Body of pancreas (tissue), 4 donors: ENCODE data around the gene PRPSAP1. TPM values are rescaled to one million over a fixed set of nuclear protein-coding genes. Genes with fewer than 3 reads are reported as not detected.
A peak's percentile ranks its signal among the peaks of the same experiment; 100 is the strongest.

ENCODE experiments used
- ATAC-seq: fragments of 150-250 bp; one replicate; pipeline ENCODE4 v1.9.1; 2016
- DNase-seq, 4 donors: peaks; one replicate each; pipeline ENCODE4 v3.0.0-alpha.2; 2019
- H3K27ac ChIP-seq, 4 donors: fragments of 200-600 bp; sonication (generic); 1 replicate in 3 of 4; 2 replicates in 1 of 4; pipeline versions ENCODE4 v1.5.1 to v1.6.1; 2016 to 2019; ENCODE audit warnings: mild to moderate bottlenecking in 1 of 4, mixed read lengths in 1 of 4, moderate library complexity in 1 of 4
- H3K27me3 ChIP-seq, 2 donors: fragments of 200-600 bp; sonication (generic); one replicate each; pipeline ENCODE4 v1.6.0; 2016; ENCODE audit warnings: mild to moderate bottlenecking in 1 of 2
- H3K36me3 ChIP-seq, 2 donors: fragments of 200-600 bp; sonication (generic); replicated peaks in 1 of 2; 2 replicates each; pipeline ENCODE4 v1.5.1; 2016; ENCODE audit warnings: low read depth in 2 of 2; ENCODE audit not compliant: insufficient read depth in 1 of 2
- H3K4me1 ChIP-seq: fragments of 200-600 bp; sonication (generic); one replicate; pipeline ENCODE4 v1.6.0; 2016
- H3K4me3 ChIP-seq, 2 donors: fragments of 200-600 bp; sonication (generic); 1 replicate in 1 of 2; 2 replicates in 1 of 2; pipeline ENCODE4 v1.5.1; 2016 to 2019
- H3K9me3 ChIP-seq, 3 donors: fragments of 200-600 bp; sonication (generic); 1 replicate in 2 of 3; 2 replicates in 1 of 3; pipeline ENCODE4 v1.5.1; 2016
- CTCF ChIP-seq, 7 experiments: fragments of 450-650 bp in 4 of 7; fragments of 200-600 bp in 3 of 7; sonication (generic) in 3 of 7; IDR thresholded peaks; one replicate each; pipeline ENCODE4 v1.5.1; 2016 to 2019; ENCODE audit warnings: antibody characterized with exemption in 7 of 7
- POLR2A ChIP-seq, 3 donors: fragments of 450-650 bp; IDR thresholded peaks; one replicate each; pipeline ENCODE4 v1.6.1; 2016; ENCODE audit warnings: antibody characterized with exemption in 3 of 3, mild to moderate bottlenecking in 2 of 3
- WGBS, 2 donors: methylation state at CpG; one replicate each; pipeline ENCODE4 v1.1.5; 2017; 5-methylcytosine and 5-hydroxymethylcytosine counted together
- intact Hi-C: fragments of 100-400 bp; cut with DNase I; formaldehyde crosslinking; loops from one replicate; pipeline ENCODE4 v1.15.1; 2023
- total RNA-seq, 2 donors: library from RNA; depleted of rRNA; stranded (reverse); fragments of >200 nt; gene quantifications; one replicate each; pipeline ENCODE4 v1.1.0, GENCODE V29; 2016

Gene PRPSAP1
- total RNA-seq, 2 donors from 2014 or later: 34.8 to 55.7 TPM

- DNase-seq (peak in 1 of 4 donors; percentile 20), ATAC-seq (peak; percentile 45)
- H3K9me3 ChIP-seq: no peaks in the 10 kb centered on the region
- no peaks in the 10 kb centered on the region for H3K27me3 ChIP-seq
- TF ChIP-seq POLR2A (IDR thresholded peaks at IDR 0.05) (no peak), CTCF (IDR thresholded peaks at IDR 0.05) (no peak)
- WGBS, 2 donors: 68 to 85% methylated on average over 14 of the region's 14 CpGs
- no peak overlapping the region for H3K4me3 ChIP-seq
- H3K36me3 ChIP-seq: peaks cover 0 to 7% of the 10 kb centered on the region in 2 donors
- intact Hi-C loops: no loop called here
- H3K4me1 ChIP-seq: no peaks in the 10 kb centered on the region
- H3K27ac ChIP-seq: peak overlapping the region in 1 of 4 donors; percentile 32
These were observed 8.2 kb downstream of the PRPSAP1 start for GRCh38 chr17:76345377-76345974.

GRCh38 chr17:76343106-76343505, 10.6 kb downstream of the PRPSAP1 start:
- ATAC-seq (no peak), DNase-seq (no peak)
- 85 to 92% methylated on average over 7 of the region's 7 CpGs for WGBS, 2 donors
- H3K36me3 ChIP-seq: peaks cover 0 to 7% of the 10 kb centered on the region in 2 donors
- intact Hi-C loops: no loop called here
- no peaks in the 10 kb centered on the region for H3K27me3 ChIP-seq
- H3K4me1 ChIP-seq: no peaks in the 10 kb centered on the region
- no peak overlapping the region for H3K27ac ChIP-seq
- H3K4me3 ChIP-seq: no peak overlapping the region
- TF ChIP-seq POLR2A (IDR thresholded peaks at IDR 0.05): no peak
- TF ChIP-seq CTCF (IDR thresholded peaks at IDR 0.05): no peak
- no peaks in the 10 kb centered on the region for H3K9me3 ChIP-seq

GRCh38 chr17:76341301-76341700, 12.4 kb downstream of the PRPSAP1 start:
- H3K27ac ChIP-seq: no peak overlapping the region
- H3K27me3 ChIP-seq: no peaks in the 10 kb centered on the region
- ATAC-seq (no peak), DNase-seq (no peak)
- intact Hi-C loops: no loop called here
- no peaks in the 10 kb centered on the region for H3K9me3 ChIP-seq
- TF ChIP-seq POLR2A (IDR thresholded peaks at IDR 0.05): no peak
- TF ChIP-seq CTCF (IDR thresholded peaks at IDR 0.05): no peak
- no peak overlapping the region for H3K4me3 ChIP-seq
- WGBS, 2 donors: 87 to 90% methylated on average over 6 of the region's 6 CpGs
- H3K4me1 ChIP-seq: no peaks in the 10 kb centered on the region
- peaks cover 0 to 4% of the 10 kb centered on the region in 2 donors for H3K36me3 ChIP-seq

- no peak overlapping the region for H3K4me3 ChIP-seq
- H3K4me1 ChIP-seq: peaks cover 3% of the 10 kb centered on the region
- ATAC-seq (no peak), DNase-seq (no peak)
- H3K36me3 ChIP-seq: no peaks in the 10 kb centered on the region
- no peaks in the 10 kb centered on the region for H3K9me3 ChIP-seq
- intact Hi-C loops: no loop called here
- no peaks in the 10 kb centered on the region for H3K27me3 ChIP-seq
- WGBS, 2 donors: 91 to 97% methylated on average over 6 of the region's 6 CpGs
- TF ChIP-seq CTCF (IDR thresholded peaks at IDR 0.05): no peak
- no peak for TF ChIP-seq POLR2A (IDR thresholded peaks at IDR 0.05)
- no peak overlapping the region for H3K27ac ChIP-seq
These were observed 16.3 kb downstream of the PRPSAP1 start for GRCh38 chr17:76337413-76337777.

GRCh38 chr17:76336756-76337412, 16.8 kb downstream of the PRPSAP1 start:
- intact Hi-C loops: no loop called here
- ATAC-seq (no peak), DNase-seq (no peak)
- H3K27ac ChIP-seq: no peak overlapping the region
- no peak overlapping the region for H3K4me3 ChIP-seq
- TF ChIP-seq CTCF (IDR thresholded peaks at IDR 0.05) (no peak), POLR2A (IDR thresholded peaks at IDR 0.05) (no peak)
- no peaks in the 10 kb centered on the region for H3K27me3 ChIP-seq
- no peaks in the 10 kb centered on the region for H3K9me3 ChIP-seq
- WGBS, 2 donors: 86% methylated on average over 7 of the region's 7 CpGs
- no peaks in the 10 kb centered on the region for H3K36me3 ChIP-seq
- peaks cover 3% of the 10 kb centered on the region for H3K4me1 ChIP-seq
